ENCODE results near the gene SRC. TPM values are rescaled to one million over a fixed set of nuclear protein-coding genes. Genes with fewer than 3 reads are reported as not detected.

The SRC gene
- total RNA-seq, 2 donors from 2014 or later = 102 to 123 TPM

GRCh38 chr20:37425103-37425625, 79.2 kb downstream of the SRC start:
- no peaks in the 10 kb centered on the region for H3K36me3 ChIP-seq
- no peak overlapping the region for H3K4me3 ChIP-seq
- no peaks in the 10 kb centered on the region for H3K27me3 ChIP-seq
- no peak overlapping the region for H3K27ac ChIP-seq
- no peaks in the 10 kb centered on the region for H3K9me3 ChIP-seq
- no peak for TF ChIP-seq CTCF (IDR thresholded peaks at IDR 0.05)
- H3K4me1 ChIP-seq = no peaks in the 10 kb centered on the region
- no peak overlapping the region for H3K9ac ChIP-seq (ENCODE audit: low read depth in 2 of 2, low read length in 2 of 2)
- intact Hi-C loops (cut with DNase I) = no loop called here
- no peak for DNase-seq

GRCh38 chr20:37426106-37426505, 80.2 kb downstream of the SRC start:
- no peak for DNase-seq
- TF ChIP-seq CTCF (IDR thresholded peaks at IDR 0.05) = no peak

GRCh38 chr20:37426978-37427377, 81.0 kb downstream of the SRC start:
- Histone ChIP-seq H3K36me3 (no peaks in the 10 kb centered on the region), H3K4me3 (no peak overlapping the region), H3K4me1 (no peaks in the 10 kb centered on the region), H3K27ac (no peak overlapping the region), H3K9ac (ENCODE audit: low read depth in 2 of 2, low read length in 2 of 2) (no peak overlapping the region), H3K27me3 (no peaks in the 10 kb centered on the region), H3K9me3 (no peaks in the 10 kb centered on the region)
- TF ChIP-seq CTCF (IDR thresholded peaks at IDR 0.05) = no peak
- intact Hi-C loops (cut with DNase I) = no loop called here
- DNase-seq = no peak

More at GRCh38 chr20:37426106-37426505, 80.2 kb downstream of the SRC start:
- Histone ChIP-seq H3K27ac (no peak overlapping the region), H3K27me3 (no peaks in the 10 kb centered on the region), H3K4me3 (no peak overlapping the region), H3K36me3 (no peaks in the 10 kb centered on the region), H3K9me3 (no peaks in the 10 kb centered on the region), H3K9ac (ENCODE audit: low read depth in 2 of 2, low read length in 2 of 2) (no peak overlapping the region), H3K4me1 (no peaks in the 10 kb centered on the region)
- intact Hi-C loops (cut with DNase I) = no loop called here

- Histone ChIP-seq H3K9ac (ENCODE audit: low read depth in 2 of 2, low read length in 2 of 2) (no peak overlapping the region), H3K36me3 (no peaks in the 10 kb centered on the region), H3K27ac (no peak overlapping the region), H3K9me3 (no peaks in the 10 kb centered on the region), H3K4me3 (no peak overlapping the region), H3K4me1 (no peaks in the 10 kb centered on the region), H3K27me3 (no peaks in the 10 kb centered on the region)
- DNase-seq = no peak
- TF ChIP-seq CTCF (IDR thresholded peaks at IDR 0.05) = no peak
- intact Hi-C loops (cut with DNase I) = no loop called here
These were observed 84.1 kb downstream of the SRC start for GRCh38 chr20:37430044-37430443.

- no peak for TF ChIP-seq CTCF (IDR thresholded peaks at IDR 0.05)
- no peaks in the 10 kb centered on the region for H3K9me3 ChIP-seq
- H3K4me3 ChIP-seq = no peak overlapping the region
- no peak for DNase-seq
- H3K27me3 ChIP-seq = no peaks in the 10 kb centered on the region
- intact Hi-C loops (cut with DNase I) = no loop called here
- H3K27ac ChIP-seq = no peak overlapping the region
- H3K36me3 ChIP-seq = no peaks in the 10 kb centered on the region
- no peak overlapping the region for H3K9ac ChIP-seq (ENCODE audit: low read depth in 2 of 2, low read length in 2 of 2)
- no peaks in the 10 kb centered on the region for H3K4me1 ChIP-seq
These were observed 85.0 kb downstream of the SRC start for GRCh38 chr20:37430778-37431460.

All from colonic mucosa (tissue), 4 donors.